Brain microvascular endothelial cell (primary cell): ENCODE data around the gene SWT1.
"Not testable (repeated sequence)": the region's sequence is repeated elsewhere in the genome, so short reads cannot be mapped to it uniquely, and the experiment has no call there.

Source experiments
- DNase-seq: peaks from one replicate; pipeline ENCODE4 v3.0.0-alpha.2; 2020
- H3K27ac ChIP-seq: fragments of 250-450 bp; sonication (Bioruptor Pico); 2 replicates; pipeline ENCODE4 v1.5.1; 2020; ENCODE audit warnings: mild to moderate bottlenecking, moderate library complexity
- H3K27me3 ChIP-seq: fragments of 250-450 bp; sonication (Bioruptor Pico); replicated peaks from 2 replicates; pipeline ENCODE4 v1.5.1; 2020; ENCODE audit warnings: mild to moderate bottlenecking
- H3K36me3 ChIP-seq: fragments of 250-450 bp; sonication (Bioruptor Pico); replicated peaks from 2 replicates; pipeline ENCODE4 v1.5.1; 2020; ENCODE audit warnings: mild to moderate bottlenecking
- H3K4me3 ChIP-seq: 2 replicates; pipeline ENCODE4 v1.5.1; 2011; ENCODE audit warnings: low read depth, mild to moderate bottlenecking, control low read depth, low read length, moderate library complexity
- CTCF ChIP-seq: IDR thresholded peaks from 2 replicates; pipeline ENCODE4 v1.5.1; 2011; ENCODE audit warnings: low read depth, mild to moderate bottlenecking, moderate library complexity, low read length, control low read depth, inconsistent platforms; ENCODE audit errors: missing control alignments
- in situ Hi-C: cut with HindIII; loops from 2 replicates; pipeline ENCODE4 v1.10.0; 2017; ENCODE audit warnings: low sequenced_read_pairs, low pct_ligation_motif_present

The SWT1 gene

DNA sequence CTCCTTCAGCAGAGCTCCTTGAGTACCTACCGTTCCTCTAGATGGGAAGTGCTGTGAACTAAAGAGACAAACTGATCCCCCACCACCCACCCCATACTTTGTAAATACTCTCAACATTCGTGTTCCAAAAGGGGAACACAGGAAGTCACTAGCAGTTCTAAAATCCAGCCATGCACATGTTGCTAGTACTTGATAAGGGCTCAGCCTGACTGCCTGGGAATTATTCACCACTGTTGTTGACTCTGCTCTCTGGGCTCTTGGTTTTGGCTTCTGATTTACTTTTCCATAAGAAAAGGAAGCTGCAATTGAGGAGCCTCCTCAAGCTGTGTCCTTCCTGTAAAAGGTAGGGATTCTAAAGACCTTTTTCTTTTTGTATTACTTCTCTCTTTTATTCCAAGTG is 92.6 kb downstream of the SWT1 start:
- Histone ChIP-seq H3K27ac (no peak overlapping the region), H3K4me3 (no peak overlapping the region), H3K36me3 (no peaks in the 10 kb centered on the region), H3K27me3 (no peaks in the 10 kb centered on the region)
- DNase-seq = no peak
- no peak for TF ChIP-seq CTCF
- in situ Hi-C loops = no loop called here

DNA sequence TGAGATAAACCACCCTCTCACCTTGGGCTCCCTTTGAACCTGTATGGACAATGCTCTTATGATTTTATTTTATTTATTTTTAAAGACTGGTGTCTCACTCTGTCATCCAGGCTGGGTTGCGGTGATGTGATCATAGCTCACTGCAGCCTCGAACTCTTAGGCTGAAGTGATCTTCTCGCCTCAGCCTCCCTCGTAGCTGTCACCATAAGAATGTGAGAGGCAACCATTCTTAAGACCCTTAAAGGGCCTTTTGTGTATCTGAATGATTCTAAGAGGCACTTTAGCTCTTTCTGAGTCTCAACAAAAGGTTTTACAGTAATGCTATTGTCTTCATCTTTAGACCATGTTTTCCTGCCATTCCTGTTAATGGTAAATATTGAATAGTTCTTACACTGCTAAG is 93.1 kb downstream of the SWT1 start:
- in situ Hi-C loops = no loop called here
- no peak for DNase-seq
- H3K36me3 ChIP-seq = no peaks in the 10 kb centered on the region
- TF ChIP-seq CTCF = no peak
- no peak overlapping the region for H3K27ac ChIP-seq
- H3K27me3 ChIP-seq = no peaks in the 10 kb centered on the region
- H3K4me3 ChIP-seq = no peak overlapping the region

GRCh38 chr1:185251928-185252327 is 95.0 kb downstream of the SWT1 start:
- H3K4me3 ChIP-seq, H3K36me3 ChIP-seq, H3K27me3 ChIP-seq, in situ Hi-C loops, DNase-seq, H3K27ac ChIP-seq: not testable (repeated sequence)

- H3K27ac ChIP-seq, DNase-seq, H3K27me3 ChIP-seq, H3K36me3 ChIP-seq, H3K4me3 ChIP-seq, in situ Hi-C loops: not testable (repeated sequence)
Observed at GRCh38 chr1:185252404-185252803, 95.4 kb downstream of the SWT1 start.

- H3K36me3 ChIP-seq, H3K4me3 ChIP-seq, in situ Hi-C loops, H3K27me3 ChIP-seq, H3K27ac ChIP-seq, DNase-seq: not testable (repeated sequence)
Observed at GRCh38 chr1:185255595-185255994, 98.6 kb downstream of the SWT1 start.

- DNase-seq, in situ Hi-C loops, H3K27ac ChIP-seq, H3K36me3 ChIP-seq, H3K4me3 ChIP-seq, H3K27me3 ChIP-seq: not testable (repeated sequence)
Observed at GRCh38 chr1:185257116-185257949, 100.4 kb downstream of the SWT1 start.

GRCh38 chr1:185257950-185258208 is 100.9 kb downstream of the SWT1 start:
- Histone ChIP-seq H3K27me3 (no peaks in the 10 kb centered on the region), H3K27ac (no peak overlapping the region), H3K36me3 (no peaks in the 10 kb centered on the region), H3K4me3 (no peak overlapping the region)
- no peak for TF ChIP-seq CTCF
- in situ Hi-C loops = no loop called here
- no peak for DNase-seq

- TF ChIP-seq CTCF = no peak
- DNase-seq = no peak
- in situ Hi-C loops = no loop called here
- Histone ChIP-seq H3K36me3 (no peaks in the 10 kb centered on the region), H3K4me3 (no peak overlapping the region), H3K27ac (no peak overlapping the region), H3K27me3 (no peaks in the 10 kb centered on the region)
Observed at GRCh38 chr1:185258676-185259075, 101.7 kb downstream of the SWT1 start.
